K562 (cell line): ENCODE results near the gene SSR4.

Experiments
- EP400 ChIP-seq: fragments of 450-650 bp; IDR thresholded peaks from 2 replicates; pipeline ENCODE4 v1.6.1; 2017; ENCODE audit warnings: antibody characterized with exemption, mild to moderate bottlenecking, moderate library complexity
- EZH2 ChIP-seq: IDR thresholded peaks from 2 replicates; pipeline ENCODE4 v1.6.1; 2012; ENCODE audit warnings: low read depth, mild to moderate bottlenecking, inconsistent platforms, low read length, borderline replicate concordance
- GTF2F1 ChIP-seq: IDR thresholded peaks from 2 replicates; pipeline ENCODE4 v1.6.1; 2011; ENCODE audit warnings: low read depth, low read length, improper control_type of control experiment
- HSF4 ChIP-seq: fragments of 250-450 bp; sonication (Bioruptor Pico); IDR thresholded peaks from 2 replicates; pipeline ENCODE4 v2.1.2; 2022; ENCODE audit warnings: mild to moderate bottlenecking, moderate library complexity, borderline replicate concordance
- TF ChIP-seq, protein P1 (sequence below): sonication (generic); formaldehyde crosslinking; IDR thresholded peaks from 2 replicates; pipeline ENCODE4 v1.9.0; 2022; ENCODE audit warnings: mild to moderate bottlenecking, missing genetic modification reagents

DNA sequence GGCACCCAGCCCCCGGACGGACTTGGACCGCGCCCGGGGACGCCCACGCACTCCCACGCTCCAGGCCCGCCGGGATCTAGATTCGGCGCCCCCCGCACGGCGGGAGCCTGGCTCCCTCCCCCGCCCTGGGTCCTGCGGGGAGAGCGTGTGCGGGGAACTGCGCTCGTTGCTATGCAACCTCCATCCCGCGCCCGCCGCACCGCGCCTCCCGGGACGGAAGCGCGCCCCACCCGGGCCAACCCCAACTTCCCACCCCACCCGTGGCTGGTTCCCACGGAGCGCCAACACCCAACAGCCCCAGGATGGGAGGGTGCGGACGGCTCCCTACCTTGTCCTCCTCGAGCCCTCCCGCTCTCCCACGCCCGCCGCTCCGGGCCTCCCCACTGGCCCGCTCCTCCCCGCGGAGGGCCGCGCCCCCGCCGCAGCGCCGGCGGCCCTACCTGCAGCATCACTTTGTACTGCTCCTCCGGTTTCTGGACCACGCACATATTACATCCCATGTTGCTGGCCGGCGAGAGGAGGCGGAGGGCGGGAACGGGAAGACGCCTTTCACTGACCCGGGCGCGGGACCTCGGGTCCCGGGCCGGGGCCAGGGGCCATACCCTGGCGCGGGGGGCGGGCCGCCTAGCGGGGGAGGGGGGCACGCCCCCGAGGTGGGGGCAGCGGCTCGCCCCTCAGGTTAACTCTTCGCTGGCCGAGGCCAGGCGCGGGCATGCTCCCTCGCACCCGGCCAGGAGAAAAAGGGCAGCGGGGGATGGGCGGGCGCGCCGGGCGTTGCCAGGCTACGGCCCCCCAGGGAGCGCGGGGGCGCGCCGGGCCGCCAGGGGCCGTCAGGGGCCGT, 35.6 kb downstream of the SSR4 start, which contains the start of gene PDZD4:
- TF ChIP-seq GTF2F1 (no peak), EZH2 (no peak), HSF4 (no peak), EP400 (no peak)
- TF ChIP-seq, protein P1, sequence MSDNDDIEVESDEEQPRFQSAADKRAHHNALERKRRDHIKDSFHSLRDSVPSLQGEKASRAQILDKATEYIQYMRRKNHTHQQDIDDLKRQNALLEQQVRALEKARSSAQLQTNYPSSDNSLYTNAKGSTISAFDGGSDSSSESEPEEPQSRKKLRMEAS (CRISPR knock-in tag): no peak
